WTC11 (cell line): ENCODE measurements around the gene CHDH. TPM values are rescaled to one million over a fixed set of nuclear protein-coding genes. Genes with fewer than 3 reads are reported as not detected.

Experiments used
- ATAC-seq: fragments of 200-7000 bp; cut with Tn5 transposase; 2 replicates; pipeline ENCODE4 v1.10.0; 2021; ENCODE audit warnings: mild to moderate bottlenecking, moderate library complexity
- CTCF ChIA-PET: fragments of 300-600 bp; sonication (Branson Sonifier 250); formaldehyde crosslinking; loops from one replicate; lab custom pipeline; 2021; ENCODE audit warnings: antibody characterized with exemption; lab: Charles Lee
- POLR2A ChIA-PET: fragments of 350-600 bp; sonication (Branson Sonifier 250); formaldehyde crosslinking; loops from one replicate; lab custom pipeline; 2021; ENCODE audit warnings: antibody characterized with exemption; lab: Charles Lee
- DNase-seq: peaks from one replicate; pipeline ENCODE4 v3.0.0; 2021; ENCODE audit warnings: low spot score
- H3K27ac Mint-ChIP-seq: 2 replicates; pipeline ENCODE4 v1.8.0; 2021; ENCODE audit warnings: mixed read lengths
- H3K27me3 Mint-ChIP-seq: 2 replicates; pipeline ENCODE4 v1.8.0; 2021; ENCODE audit warnings: low read depth, mild to moderate bottlenecking, moderate library complexity, mixed read lengths
- H3K36me3 Mint-ChIP-seq: 2 replicates; pipeline ENCODE4 v1.8.0; 2021; ENCODE audit warnings: mixed read lengths
- H3K4me1 Mint-ChIP-seq: 2 replicates; pipeline ENCODE4 v1.8.0; 2022; ENCODE audit warnings: mixed read lengths
- H3K4me3 Mint-ChIP-seq: 2 replicates; pipeline ENCODE4 v1.8.0; 2021; ENCODE audit warnings: mild to moderate bottlenecking, moderate library complexity, mixed read lengths
- H3K9me3 Mint-ChIP-seq: 2 replicates; pipeline ENCODE4 v1.8.0; 2021; ENCODE audit warnings: mixed read lengths
- AFF4 ChIP-seq: sonication (generic); formaldehyde crosslinking; IDR thresholded peaks from 2 replicates; pipeline ENCODE4 v1.8.1; 2023; ENCODE audit warnings: mild to moderate bottlenecking, missing genetic modification reagents, borderline replicate concordance
- CREM ChIP-seq: sonication (generic); formaldehyde crosslinking; IDR thresholded peaks from 2 replicates; pipeline ENCODE4 v1.8.1; 2022; ENCODE audit warnings: mild to moderate bottlenecking, missing genetic modification reagents, moderate library complexity
- ELF4 ChIP-seq: sonication (generic); formaldehyde crosslinking; IDR thresholded peaks from 2 replicates; pipeline ENCODE4 v1.8.1; 2022; ENCODE audit warnings: low read depth, mild to moderate bottlenecking, moderate library complexity, missing genetic modification reagents
- ERG ChIP-seq: fragments of 250-450 bp; sonication (Bioruptor Pico); IDR thresholded peaks from 2 replicates; pipeline ENCODE4 v1.8.0; 2021; ENCODE audit warnings: mild to moderate bottlenecking
- MAX ChIP-seq: sonication (generic); formaldehyde crosslinking; IDR thresholded peaks from 2 replicates; pipeline ENCODE4 v1.8.0; 2022; ENCODE audit warnings: mild to moderate bottlenecking, missing genetic modification reagents
- PRRX2 ChIP-seq: fragments of 250-450 bp; sonication (Bioruptor Pico); IDR thresholded peaks from 2 replicates; pipeline ENCODE4 v1.8.0; 2021; ENCODE audit warnings: mild to moderate bottlenecking
- ZNF416 ChIP-seq: fragments of 250-450 bp; sonication (Bioruptor Pico); IDR thresholded peaks from 2 replicates; pipeline ENCODE4 v1.9.0; 2021; ENCODE audit warnings: mild to moderate bottlenecking, inconsistent platforms
- ZNF425 ChIP-seq: fragments of 250-450 bp; sonication (Bioruptor Pico); conservative IDR thresholded peaks from 2 replicates; pipeline ENCODE4 v1.9.0; 2021; ENCODE audit warnings: mild to moderate bottlenecking
- total RNA-seq: library from RNA; stranded (reverse); gene quantifications from 3 replicates; pipeline ENCODE4 v1.2.3, GENCODE V29; 2021
- TF ChIP-seq, protein P1 (sequence below): sonication (generic); formaldehyde crosslinking; IDR thresholded peaks from 2 replicates; pipeline ENCODE4 v1.8.0; 2022; ENCODE audit warnings: mild to moderate bottlenecking, missing genetic modification reagents
- TF ChIP-seq, protein P2 (sequence below): sonication (generic); formaldehyde crosslinking; IDR thresholded peaks from 2 replicates; pipeline ENCODE4 v1.8.1; 2022; ENCODE audit warnings: low read depth, missing genetic modification reagents, borderline replicate concordance
- TF ChIP-seq, protein P3 (sequence below): sonication (generic); formaldehyde crosslinking; conservative IDR thresholded peaks from 2 replicates; pipeline ENCODE4 v1.8.1; 2023; ENCODE audit warnings: mild to moderate bottlenecking, low read depth, missing genetic modification reagents, moderate library complexity

Gene CHDH
- total RNA-seq, 1 experiment from 2014 or later, result 11.7 TPM

DNA sequence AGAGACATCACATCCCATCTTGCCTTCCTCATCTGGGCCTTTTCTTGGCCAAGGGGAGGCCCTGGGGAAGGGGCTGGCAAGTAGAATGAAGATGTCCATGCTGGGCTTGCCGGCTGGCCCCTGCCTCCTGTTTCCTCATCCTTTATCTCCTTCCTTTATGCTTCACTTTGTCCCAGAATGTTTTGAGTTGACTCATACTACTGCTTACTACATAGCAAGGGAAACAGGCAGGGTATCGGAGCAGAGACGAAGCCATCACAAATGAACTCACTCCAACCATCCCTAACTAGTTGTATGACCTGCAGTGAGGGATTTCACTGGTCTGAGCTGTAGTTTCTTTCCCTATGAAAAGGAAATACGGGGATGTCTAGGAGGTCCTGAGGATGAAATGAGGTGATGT is 66.0 kb downstream of the CHDH start:
- Mint-ChIP-seq H3K36me3 (no peaks in the 10 kb centered on the region), H3K27ac (no peak overlapping the region), H3K4me1 (no peaks in the 10 kb centered on the region), H3K27me3 (no peaks in the 10 kb centered on the region), H3K9me3 (no peaks in the 10 kb centered on the region), H3K4me3 (no peak overlapping the region)
- no peak for DNase-seq
- ChIA-PET CTCF (no interaction called here), POLR2A (no interaction called here)
- TF ChIP-seq, protein P1, sequence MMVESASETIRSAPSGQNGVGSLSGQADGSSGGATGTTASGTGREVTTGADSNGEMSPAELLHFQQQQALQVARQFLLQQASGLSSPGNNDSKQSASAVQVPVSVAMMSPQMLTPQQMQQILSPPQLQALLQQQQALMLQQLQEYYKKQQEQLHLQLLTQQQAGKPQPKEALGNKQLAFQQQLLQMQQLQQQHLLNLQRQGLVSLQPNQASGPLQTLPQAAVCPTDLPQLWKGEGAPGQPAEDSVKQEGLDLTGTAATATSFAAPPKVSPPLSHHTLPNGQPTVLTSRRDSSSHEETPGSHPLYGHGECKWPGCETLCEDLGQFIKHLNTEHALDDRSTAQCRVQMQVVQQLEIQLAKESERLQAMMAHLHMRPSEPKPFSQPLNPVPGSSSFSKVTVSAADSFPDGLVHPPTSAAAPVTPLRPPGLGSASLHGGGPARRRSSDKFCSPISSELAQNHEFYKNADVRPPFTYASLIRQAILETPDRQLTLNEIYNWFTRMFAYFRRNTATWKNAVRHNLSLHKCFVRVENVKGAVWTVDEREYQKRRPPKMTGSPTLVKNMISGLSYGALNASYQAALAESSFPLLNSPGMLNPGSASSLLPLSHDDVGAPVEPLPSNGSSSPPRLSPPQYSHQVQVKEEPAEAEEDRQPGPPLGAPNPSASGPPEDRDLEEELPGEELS (CRISPR knock-in tag), result no peak
- no peak for TF ChIP-seq CREM (CRISPR knock-in tag)
- no peak for TF ChIP-seq ZNF416
- no peak for TF ChIP-seq PRRX2 (CRISPR knock-in tag)
- TF ChIP-seq, protein P2, sequence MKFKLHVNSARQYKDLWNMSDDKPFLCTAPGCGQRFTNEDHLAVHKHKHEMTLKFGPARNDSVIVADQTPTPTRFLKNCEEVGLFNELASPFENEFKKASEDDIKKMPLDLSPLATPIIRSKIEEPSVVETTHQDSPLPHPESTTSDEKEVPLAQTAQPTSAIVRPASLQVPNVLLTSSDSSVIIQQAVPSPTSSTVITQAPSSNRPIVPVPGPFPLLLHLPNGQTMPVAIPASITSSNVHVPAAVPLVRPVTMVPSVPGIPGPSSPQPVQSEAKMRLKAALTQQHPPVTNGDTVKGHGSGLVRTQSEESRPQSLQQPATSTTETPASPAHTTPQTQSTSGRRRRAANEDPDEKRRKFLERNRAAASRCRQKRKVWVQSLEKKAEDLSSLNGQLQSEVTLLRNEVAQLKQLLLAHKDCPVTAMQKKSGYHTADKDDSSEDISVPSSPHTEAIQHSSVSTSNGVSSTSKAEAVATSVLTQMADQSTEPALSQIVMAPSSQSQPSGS (CRISPR knock-in tag), result no peak
- no peak for TF ChIP-seq AFF4
- TF ChIP-seq ERG (CRISPR knock-in tag), result no peak
- TF ChIP-seq ELF4 (CRISPR knock-in tag), result no peak
- ATAC-seq, result no peak

DNA sequence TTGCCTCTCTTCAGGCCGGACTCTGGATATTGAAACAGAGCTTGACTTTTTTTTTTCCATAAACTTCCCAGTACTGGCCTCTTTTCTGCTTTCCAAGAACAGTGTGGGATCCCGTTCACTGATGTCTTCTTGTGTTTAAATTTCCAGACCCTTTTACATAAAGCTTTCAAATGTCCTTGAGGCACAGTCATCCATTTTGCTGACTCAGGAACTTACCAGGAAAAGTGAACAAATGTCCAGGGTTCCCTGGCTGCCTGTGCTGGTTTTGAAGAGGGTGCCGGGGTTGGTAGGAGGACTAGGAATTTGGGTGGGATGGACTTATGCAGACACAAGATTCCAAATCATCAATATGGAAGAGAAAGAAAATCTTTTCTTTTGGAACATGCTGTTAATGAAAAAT is 68.1 kb downstream of the CHDH start:
- Mint-ChIP-seq H3K27ac (no peak overlapping the region), H3K9me3 (no peaks in the 10 kb centered on the region), H3K4me3 (no peak overlapping the region), H3K27me3 (no peaks in the 10 kb centered on the region), H3K36me3 (no peaks in the 10 kb centered on the region), H3K4me1 (peaks cover 8% of the 10 kb centered on the region; the same call in 1 of the 2 replicates)
- TF ChIP-seq, protein P3, sequence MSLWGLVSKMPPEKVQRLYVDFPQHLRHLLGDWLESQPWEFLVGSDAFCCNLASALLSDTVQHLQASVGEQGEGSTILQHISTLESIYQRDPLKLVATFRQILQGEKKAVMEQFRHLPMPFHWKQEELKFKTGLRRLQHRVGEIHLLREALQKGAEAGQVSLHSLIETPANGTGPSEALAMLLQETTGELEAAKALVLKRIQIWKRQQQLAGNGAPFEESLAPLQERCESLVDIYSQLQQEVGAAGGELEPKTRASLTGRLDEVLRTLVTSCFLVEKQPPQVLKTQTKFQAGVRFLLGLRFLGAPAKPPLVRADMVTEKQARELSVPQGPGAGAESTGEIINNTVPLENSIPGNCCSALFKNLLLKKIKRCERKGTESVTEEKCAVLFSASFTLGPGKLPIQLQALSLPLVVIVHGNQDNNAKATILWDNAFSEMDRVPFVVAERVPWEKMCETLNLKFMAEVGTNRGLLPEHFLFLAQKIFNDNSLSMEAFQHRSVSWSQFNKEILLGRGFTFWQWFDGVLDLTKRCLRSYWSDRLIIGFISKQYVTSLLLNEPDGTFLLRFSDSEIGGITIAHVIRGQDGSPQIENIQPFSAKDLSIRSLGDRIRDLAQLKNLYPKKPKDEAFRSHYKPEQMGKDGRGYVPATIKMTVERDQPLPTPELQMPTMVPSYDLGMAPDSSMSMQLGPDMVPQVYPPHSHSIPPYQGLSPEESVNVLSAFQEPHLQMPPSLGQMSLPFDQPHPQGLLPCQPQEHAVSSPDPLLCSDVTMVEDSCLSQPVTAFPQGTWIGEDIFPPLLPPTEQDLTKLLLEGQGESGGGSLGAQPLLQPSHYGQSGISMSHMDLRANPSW (CRISPR knock-in tag), result no peak
- TF ChIP-seq ZNF425 (CRISPR knock-in tag) (no peak), MAX (no peak)
- ATAC-seq (no peak), DNase-seq (no peak)
- ChIA-PET CTCF (no interaction called here), POLR2A (no interaction called here)
